Loucy (cell line): ENCODE data around the gene GREB1.

ENCODE experiments used
- EZH2phosphoT487 ChIP-seq: fragments of 200-600 bp; IDR thresholded peaks from 2 replicates; pipeline ENCODE4 v1.6.1; 2018; ENCODE audit warnings: antibody characterized with exemption, mild to moderate bottlenecking, moderate library complexity, borderline replicate concordance
- TF ChIP-seq, protein P1 (sequence below): fragments of 200-600 bp; sonication (generic); conservative IDR thresholded peaks from 2 replicates; pipeline ENCODE4 v1.5.1; 2014; ENCODE audit warnings: mild to moderate bottlenecking, antibody characterized with exemption, low read length

DNA sequence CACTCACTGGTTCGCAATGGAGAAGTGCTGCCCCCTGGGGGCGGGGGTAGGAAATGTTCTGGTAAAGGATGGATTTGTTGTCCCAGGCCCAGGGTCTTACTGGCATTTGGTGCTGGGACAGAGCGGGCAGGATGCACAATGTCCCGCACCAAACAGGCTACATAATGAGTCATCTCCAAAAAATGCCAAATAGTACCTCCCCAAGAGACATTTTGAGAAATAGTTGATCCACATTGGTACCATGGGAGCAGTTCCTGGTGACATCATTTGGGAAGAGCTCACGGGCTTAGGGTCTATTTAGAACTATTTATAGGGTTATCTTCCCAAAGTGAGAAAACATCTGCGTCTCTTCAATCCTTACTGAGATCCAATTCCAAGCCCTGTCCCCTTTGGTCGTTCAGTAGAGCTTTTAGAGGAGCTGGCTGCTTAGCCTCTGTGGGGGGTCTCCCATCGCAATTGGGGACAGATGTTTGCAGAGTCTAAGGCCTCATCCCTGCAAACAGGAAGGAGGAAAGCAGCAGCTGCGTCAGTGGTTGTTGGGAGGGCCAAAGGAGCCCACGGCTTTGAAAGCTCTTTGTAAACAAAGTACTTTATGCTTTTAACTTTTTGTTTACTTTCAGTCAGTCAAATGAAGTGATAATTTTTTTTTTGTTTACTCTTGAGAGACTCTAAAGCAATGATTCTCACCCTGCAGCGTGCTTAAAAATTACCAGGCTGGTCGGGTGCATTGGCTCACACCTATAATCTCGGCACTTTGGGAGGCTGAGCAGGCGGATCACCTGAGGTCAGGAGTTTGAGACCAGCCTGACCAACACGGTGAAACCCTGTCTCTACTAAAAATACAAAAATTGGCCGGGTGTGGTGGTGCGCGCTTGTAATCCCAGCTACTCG, 49.3 kb downstream of the GREB1 start:
- TF ChIP-seq, protein P1, sequence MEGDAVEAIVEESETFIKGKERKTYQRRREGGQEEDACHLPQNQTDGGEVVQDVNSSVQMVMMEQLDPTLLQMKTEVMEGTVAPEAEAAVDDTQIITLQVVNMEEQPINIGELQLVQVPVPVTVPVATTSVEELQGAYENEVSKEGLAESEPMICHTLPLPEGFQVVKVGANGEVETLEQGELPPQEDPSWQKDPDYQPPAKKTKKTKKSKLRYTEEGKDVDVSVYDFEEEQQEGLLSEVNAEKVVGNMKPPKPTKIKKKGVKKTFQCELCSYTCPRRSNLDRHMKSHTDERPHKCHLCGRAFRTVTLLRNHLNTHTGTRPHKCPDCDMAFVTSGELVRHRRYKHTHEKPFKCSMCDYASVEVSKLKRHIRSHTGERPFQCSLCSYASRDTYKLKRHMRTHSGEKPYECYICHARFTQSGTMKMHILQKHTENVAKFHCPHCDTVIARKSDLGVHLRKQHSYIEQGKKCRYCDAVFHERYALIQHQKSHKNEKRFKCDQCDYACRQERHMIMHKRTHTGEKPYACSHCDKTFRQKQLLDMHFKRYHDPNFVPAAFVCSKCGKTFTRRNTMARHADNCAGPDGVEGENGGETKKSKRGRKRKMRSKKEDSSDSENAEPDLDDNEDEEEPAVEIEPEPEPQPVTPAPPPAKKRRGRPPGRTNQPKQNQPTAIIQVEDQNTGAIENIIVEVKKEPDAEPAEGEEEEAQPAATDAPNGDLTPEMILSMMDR: peak; percentile 92
- TF ChIP-seq EZH2phosphoT487: no peak
